ENCODE measurements around the gene SLC31A1. TPM values are rescaled to one million over a fixed set of nuclear protein-coding genes. Genes with fewer than 3 reads are reported as not detected.
"Not testable (repeated sequence)": the region's sequence is repeated elsewhere in the genome, so short reads cannot be mapped to it uniquely, and the experiment has no call there.

Gene SLC31A1
- total RNA-seq, 6 experiments from 2014 or later: 31.8 to 39.6 (median 36.7) TPM

DNA sequence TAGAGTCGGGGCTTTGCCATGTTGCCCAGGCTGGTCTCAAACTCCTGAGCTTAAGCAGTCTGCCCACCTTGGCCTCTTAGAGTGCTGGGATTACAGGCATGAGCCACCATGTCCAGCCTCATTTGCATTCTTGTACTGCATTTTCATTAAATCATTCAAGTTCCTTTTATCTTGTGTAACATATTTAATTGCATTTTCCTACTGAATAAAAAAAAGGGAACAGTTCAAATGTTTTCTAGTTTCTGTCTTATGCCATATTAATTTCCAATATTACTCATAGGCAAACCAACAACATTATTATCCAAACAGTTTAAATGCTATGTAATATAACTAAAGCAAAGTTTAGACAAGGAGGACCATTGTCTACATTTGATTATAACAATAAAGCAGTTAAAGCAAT, 6.1 kb downstream of the SLC31A1 start:
- Mint-ChIP-seq H3K9me3 (no peaks in the 10 kb centered on the region), H3K4me3 (no peak overlapping the region), H3K36me3 (ENCODE audit: low read depth) (peaks cover 11% of the 10 kb centered on the region; the same call in 1 of the 2 replicates), H3K27me3 (ENCODE audit: insufficient read depth) (no peaks in the 10 kb centered on the region), H3K27ac (no peak overlapping the region), H3K4me1 (ENCODE audit: low read depth) (peaks cover 57% of the 10 kb centered on the region)
- DNase-seq: no peak
- TF ChIP-seq, protein P1, sequence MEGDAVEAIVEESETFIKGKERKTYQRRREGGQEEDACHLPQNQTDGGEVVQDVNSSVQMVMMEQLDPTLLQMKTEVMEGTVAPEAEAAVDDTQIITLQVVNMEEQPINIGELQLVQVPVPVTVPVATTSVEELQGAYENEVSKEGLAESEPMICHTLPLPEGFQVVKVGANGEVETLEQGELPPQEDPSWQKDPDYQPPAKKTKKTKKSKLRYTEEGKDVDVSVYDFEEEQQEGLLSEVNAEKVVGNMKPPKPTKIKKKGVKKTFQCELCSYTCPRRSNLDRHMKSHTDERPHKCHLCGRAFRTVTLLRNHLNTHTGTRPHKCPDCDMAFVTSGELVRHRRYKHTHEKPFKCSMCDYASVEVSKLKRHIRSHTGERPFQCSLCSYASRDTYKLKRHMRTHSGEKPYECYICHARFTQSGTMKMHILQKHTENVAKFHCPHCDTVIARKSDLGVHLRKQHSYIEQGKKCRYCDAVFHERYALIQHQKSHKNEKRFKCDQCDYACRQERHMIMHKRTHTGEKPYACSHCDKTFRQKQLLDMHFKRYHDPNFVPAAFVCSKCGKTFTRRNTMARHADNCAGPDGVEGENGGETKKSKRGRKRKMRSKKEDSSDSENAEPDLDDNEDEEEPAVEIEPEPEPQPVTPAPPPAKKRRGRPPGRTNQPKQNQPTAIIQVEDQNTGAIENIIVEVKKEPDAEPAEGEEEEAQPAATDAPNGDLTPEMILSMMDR (IDR thresholded peaks at IDR 0.05): no peak

DNA sequence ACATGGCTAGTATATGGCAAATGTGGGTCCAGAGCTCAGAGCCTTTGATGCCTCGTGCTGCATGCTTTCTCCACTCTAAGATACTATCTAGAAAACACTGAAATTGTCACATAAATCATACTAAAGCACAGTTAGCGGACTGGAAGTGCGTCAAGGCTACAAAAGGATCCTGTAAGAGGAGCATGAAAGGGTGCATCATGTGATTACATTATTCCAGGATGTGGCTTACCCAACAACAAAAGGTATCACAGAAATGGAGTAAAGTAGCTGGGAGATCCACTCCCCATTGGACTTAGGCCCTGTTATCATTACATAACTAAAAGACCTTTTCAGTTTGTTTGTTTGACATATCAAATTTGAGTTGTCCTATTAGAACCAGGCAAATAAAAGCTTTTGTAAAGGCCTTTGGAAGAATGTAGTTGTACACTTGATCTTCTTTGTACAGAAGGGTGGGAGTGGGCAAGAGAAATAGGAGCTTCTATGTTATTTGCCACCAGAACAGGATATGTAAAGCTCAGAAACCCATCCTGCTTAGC, 6.9 kb downstream of the SLC31A1 start:
- no peak overlapping the region for H3K4me3 Mint-ChIP-seq
- H3K27ac Mint-ChIP-seq: no peak overlapping the region
- no peaks in the 10 kb centered on the region for H3K27me3 Mint-ChIP-seq (ENCODE audit: insufficient read depth)
- TF ChIP-seq, protein P1 (IDR thresholded peaks at IDR 0.05): no peak
- peaks cover 53% of the 10 kb centered on the region for H3K4me1 Mint-ChIP-seq (ENCODE audit: low read depth)
- H3K36me3 Mint-ChIP-seq (ENCODE audit: low read depth): peaks cover 11% of the 10 kb centered on the region; the same call in 1 of the 2 replicates
- DNase-seq: no peak
- H3K9me3 Mint-ChIP-seq: no peaks in the 10 kb centered on the region

DNA sequence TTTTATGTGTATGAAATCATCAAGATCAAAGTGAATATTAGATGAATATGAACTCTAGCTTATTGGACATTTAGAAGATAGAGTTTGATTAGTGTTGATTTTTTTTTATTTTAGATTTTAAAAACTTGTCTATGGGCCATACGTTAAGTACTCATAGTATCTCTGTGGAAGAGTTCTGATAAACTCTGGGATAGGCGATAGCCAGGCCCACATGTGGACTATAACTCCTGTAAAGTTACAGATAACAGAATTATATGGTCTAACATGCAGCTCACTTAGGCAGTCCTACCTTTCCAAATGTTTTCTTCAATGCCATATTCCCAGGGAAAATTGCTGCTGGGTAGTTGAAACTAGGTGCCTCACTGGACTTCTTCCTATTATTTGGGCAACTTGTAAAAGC, 10.4 kb downstream of the SLC31A1 start:
- TF ChIP-seq, protein P1 (IDR thresholded peaks at IDR 0.05): no peak
- Mint-ChIP-seq H3K9me3 (no peaks in the 10 kb centered on the region), H3K4me3 (no peak overlapping the region), H3K4me1 (ENCODE audit: low read depth) (peaks cover 21% of the 10 kb centered on the region), H3K36me3 (ENCODE audit: low read depth) (0 out of 2 replicates have a peak, but pooled peaks cover 5% of the 10 kb centered on the region), H3K27ac (no peak overlapping the region), H3K27me3 (ENCODE audit: insufficient read depth) (no peaks in the 10 kb centered on the region)
- no peak for DNase-seq

DNA sequence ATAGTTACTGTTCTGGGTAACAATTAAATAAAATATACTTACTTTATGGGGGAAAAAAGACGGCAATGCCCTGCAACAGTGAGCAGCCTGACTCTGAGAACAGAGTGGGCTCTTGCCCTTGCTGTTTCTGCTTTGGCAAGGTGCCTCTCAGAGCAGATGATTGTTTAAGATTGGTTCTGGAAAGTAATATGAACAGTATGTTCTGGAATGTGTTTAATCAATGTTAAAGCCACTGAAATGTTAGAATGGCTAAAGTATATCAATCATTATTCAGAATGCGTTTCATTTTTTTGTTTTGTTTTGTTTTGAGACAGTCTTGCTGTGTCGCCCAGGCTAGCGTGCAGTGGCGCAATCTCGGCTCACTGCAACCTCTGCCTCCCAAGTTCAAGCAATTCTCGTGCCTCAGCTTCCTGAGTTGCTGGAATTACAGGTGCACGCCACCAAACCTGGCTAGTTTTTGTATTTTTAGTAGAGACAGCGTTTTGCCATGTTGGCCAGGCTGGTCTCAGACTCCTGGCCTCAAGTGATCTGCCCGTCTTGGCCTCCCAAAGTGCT, 14.4 kb downstream of the SLC31A1 start:
- H3K4me1 Mint-ChIP-seq (ENCODE audit: low read depth): peaks cover 18% of the 10 kb centered on the region
- H3K9me3 Mint-ChIP-seq; DNase-seq; H3K4me3 Mint-ChIP-seq; H3K36me3 Mint-ChIP-seq (ENCODE audit: low read depth); H3K27me3 Mint-ChIP-seq (ENCODE audit: insufficient read depth); H3K27ac Mint-ChIP-seq: not testable (repeated sequence)

DNA sequence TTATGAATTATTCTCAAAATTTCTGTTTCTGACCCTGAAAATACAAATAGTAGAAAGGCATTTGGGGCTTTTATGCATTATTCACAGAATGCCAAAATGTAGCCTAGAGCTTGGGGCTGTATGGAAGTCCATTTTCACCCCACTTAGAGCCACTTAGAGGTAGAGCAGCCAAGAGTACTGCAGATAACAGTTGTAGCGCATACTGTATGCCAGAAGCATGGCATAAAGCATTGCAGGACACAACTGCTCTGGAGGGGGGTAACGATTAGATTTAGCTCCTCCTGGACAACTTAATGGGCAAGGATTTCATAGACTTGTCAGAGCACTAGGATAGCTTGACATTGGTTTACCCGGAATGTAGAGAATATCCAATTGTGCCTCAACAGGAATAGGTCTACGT, 15.7 kb downstream of the SLC31A1 start:
- Mint-ChIP-seq H3K4me3 (no peak overlapping the region), H3K36me3 (ENCODE audit: low read depth) (no peaks in the 10 kb centered on the region), H3K4me1 (ENCODE audit: low read depth) (peaks cover 18% of the 10 kb centered on the region), H3K27me3 (ENCODE audit: insufficient read depth) (no peaks in the 10 kb centered on the region), H3K27ac (no peak overlapping the region), H3K9me3 (no peaks in the 10 kb centered on the region)
- TF ChIP-seq, protein P1 (IDR thresholded peaks at IDR 0.05): no peak
- DNase-seq: no peak

DNA sequence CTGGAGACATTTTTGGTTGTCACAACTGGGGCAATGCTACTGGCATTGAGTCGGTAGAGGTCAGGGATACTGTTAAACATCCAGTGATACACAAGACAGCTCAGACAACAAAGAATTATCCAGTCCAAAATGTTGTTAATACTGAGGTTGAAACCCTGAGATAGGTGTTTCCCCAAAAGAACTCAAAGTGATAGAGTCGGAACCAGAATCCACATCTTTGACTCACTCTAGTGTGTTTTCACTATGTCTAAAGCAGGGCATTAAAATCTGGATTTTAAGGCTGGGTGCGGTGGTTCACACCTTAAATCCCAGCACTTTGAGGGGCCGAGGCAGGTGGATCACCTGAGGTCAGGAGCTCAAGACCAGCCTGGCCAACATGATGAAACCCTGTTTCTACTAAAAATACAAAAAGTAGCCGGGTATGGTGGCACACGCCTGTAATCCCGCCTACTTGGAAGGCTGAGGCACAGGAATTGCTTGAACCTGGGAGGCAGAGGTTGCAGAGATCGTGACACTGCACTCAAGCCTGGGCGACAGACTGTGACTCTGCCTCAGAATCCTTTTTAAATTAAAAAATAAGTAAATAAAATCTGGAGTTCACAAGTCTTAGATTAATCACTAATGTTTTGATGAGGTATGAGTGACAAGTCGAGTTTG, 17.0 kb downstream of the SLC31A1 start:
- Mint-ChIP-seq H3K36me3 (ENCODE audit: low read depth) (no peaks in the 10 kb centered on the region), H3K4me1 (ENCODE audit: low read depth) (peaks cover 12% of the 10 kb centered on the region), H3K4me3 (no peak overlapping the region), H3K9me3 (no peaks in the 10 kb centered on the region), H3K27me3 (ENCODE audit: insufficient read depth) (no peaks in the 10 kb centered on the region), H3K27ac (no peak overlapping the region)
- DNase-seq: no peak
- TF ChIP-seq, protein P1 (IDR thresholded peaks at IDR 0.05): no peak
